GM12874 (cell line): Measurements from ENCODE around the gene CCDC110.

Experiments used
- CTCF ChIP-seq: IDR thresholded peaks from 2 replicates; pipeline ENCODE4 v1.5.1; 2011; ENCODE audit warnings: low read depth, mild to moderate bottlenecking, control low read depth, low read length, moderate library complexity; ENCODE audit not compliant: insufficient read depth

CCDC110 gene

GRCh38 chr4:185470501-185471195 lies 885 bp downstream of the CCDC110 start:
- TF ChIP-seq CTCF: no peak

GRCh38 chr4:185469580-185470154 lies 1.9 kb downstream of the CCDC110 start:
- no peak for TF ChIP-seq CTCF

- no peak for TF ChIP-seq CTCF
These were observed 2.5 kb downstream of the CCDC110 start for GRCh38 chr4:185468999-185469398.

- TF ChIP-seq CTCF: no peak
These were observed 3.5 kb downstream of the CCDC110 start for GRCh38 chr4:185467991-185468390.

- no peak for TF ChIP-seq CTCF
These were observed 4.4 kb downstream of the CCDC110 start for GRCh38 chr4:185467101-185467500.

- TF ChIP-seq CTCF: no peak
These were observed 5.8 kb downstream of the CCDC110 start for GRCh38 chr4:185465707-185466106.

- no peak for TF ChIP-seq CTCF
These were observed 6.6 kb downstream of the CCDC110 start for GRCh38 chr4:185464887-185465286.
